NT2/D1 (cell line): ENCODE data around the gene SEL1L3.

Experiments used
- YY1 ChIP-seq: IDR thresholded peaks from 2 replicates; pipeline ENCODE4 v1.6.1; 2011; ENCODE audit not compliant: insufficient read length, insufficient read depth
- ZNF274 ChIP-seq: IDR thresholded peaks from 2 replicates; pipeline ENCODE4 v1.6.1; 2011; ENCODE audit warnings: mild to moderate bottlenecking, low read depth, low read length

- TF ChIP-seq ZNF274 (no peak), YY1 (no peak)
Measured at GRCh38 chr4:25807102-25807728, 55.6 kb downstream of the SEL1L3 start.
